COLO668 (cell line): ENCODE measurements around the gene ACOD1.
"Not testable (repeated sequence)": the region's sequence is repeated elsewhere in the genome, so short reads cannot be mapped to it uniquely, and the experiment has no call there.

Experiments used
- DNase-seq: peaks from one replicate; lab custom pipeline; 2025; ENCODE audit not compliant: unreplicated experiment; lab: John Stamatoyannopoulos, UW

The ACOD1 gene

DNA sequence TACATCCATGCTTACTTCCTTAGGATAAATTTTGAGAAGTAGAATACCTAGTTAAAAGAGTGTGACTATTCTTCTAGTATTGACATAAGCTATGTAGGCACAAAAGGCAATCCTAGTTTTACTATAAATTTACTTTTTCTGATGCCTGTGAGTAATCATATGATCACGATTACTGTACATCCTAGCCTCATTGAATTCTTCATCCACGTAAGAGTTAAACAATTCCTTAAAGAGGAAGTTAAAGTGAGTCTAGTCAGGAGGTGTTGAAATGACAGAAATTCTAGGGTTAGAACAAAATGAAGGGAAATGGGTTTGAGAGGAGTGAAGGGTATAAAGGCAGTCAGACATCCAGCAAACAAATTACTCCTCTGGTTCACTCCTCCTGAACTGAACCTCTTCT is at the start of gene ACOD1:
TSS of gene ACOD1 (plus strand) at position 363 of the 400 bp plus-strand sequence. CDS start 48 bp downstream, outside the sequence.
- DNase-seq = no peak

DNA sequence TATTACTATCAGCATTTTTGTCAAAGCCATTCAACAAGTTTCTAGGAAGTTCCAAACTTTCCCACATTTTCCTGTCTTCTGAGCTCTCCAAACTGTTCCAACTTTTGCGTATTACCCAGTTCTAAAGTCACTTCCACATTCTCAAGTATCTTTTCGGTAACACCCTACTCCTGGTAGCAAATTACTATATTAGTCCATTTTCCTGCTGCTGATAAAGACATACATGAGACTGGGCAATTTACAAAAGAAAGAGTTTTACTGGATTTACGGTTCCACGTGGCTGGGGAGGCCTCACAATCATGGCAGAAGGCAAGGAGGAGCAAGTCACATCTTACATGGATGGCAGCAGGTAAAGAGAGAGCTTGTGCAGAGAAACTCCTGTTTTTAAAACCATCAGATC is 49.2 kb upstream of the ACOD1 start:
- not testable (repeated sequence) for DNase-seq

GRCh38 chr13:76903544-76904162 is 44.7 kb upstream of the ACOD1 start:
- DNase-seq = peak; percentile 79

GRCh38 chr13:76904507-76904906 is 43.8 kb upstream of the ACOD1 start:
- DNase-seq = no peak

- no peak for DNase-seq
Observed at GRCh38 chr13:76912476-76912875, 35.8 kb upstream of the ACOD1 start.

DNA sequence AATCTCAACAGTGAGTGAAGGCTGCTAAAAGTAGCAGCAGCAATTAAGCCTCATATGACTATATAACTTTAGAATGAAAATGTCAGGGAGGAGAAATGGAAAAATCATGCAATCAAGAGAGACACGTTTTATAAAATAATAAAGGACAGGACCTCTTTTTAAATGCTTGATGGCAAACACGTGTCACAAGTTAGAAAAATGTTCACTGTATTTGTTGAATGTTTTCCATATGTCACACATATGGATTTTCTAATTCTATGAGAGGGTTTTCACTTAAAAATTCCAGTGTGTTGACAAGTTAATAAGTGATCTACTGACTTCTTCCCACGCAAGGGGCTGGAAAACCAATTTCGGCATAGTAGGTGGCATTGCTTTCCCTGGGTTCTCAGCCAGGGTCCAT is 34.4 kb upstream of the ACOD1 start:
- no peak for DNase-seq

- no peak for DNase-seq
Observed at GRCh38 chr13:76917095-76917494, 31.2 kb upstream of the ACOD1 start.

DNA sequence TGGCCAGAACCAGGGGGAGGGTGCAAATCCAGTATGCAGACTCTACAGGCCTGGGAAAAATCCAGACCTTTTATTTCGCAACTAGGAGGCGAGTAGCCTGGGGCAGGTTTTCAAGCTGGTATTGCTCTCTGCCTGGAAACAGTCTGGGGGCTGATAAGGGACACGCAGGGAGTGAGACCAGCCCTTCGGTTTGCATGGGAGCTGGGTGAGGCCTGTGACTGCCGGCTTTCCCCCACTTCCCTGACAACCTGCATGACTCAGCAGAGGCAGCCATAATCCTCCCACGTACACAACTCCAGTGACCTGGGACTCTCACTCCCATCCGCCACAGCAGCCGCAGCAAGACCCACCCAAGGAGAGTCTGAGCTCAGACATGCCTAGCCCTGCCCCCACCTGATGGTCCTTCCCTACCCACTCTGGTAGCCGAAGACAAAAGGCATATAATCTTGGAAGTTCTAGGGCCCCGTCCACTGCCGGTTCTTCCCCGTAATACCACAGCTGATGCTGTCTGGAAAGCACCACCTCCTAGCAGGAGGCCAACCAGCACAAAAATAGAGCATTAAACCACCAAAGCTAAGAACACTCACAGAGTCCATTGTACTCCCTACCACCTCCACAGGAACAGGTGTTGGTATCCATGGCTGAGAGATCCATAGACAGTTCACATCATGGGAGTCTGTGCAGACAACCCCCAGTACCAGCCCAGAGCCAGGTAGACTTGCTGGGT is 30.4 kb upstream of the ACOD1 start:
- DNase-seq = not testable (repeated sequence)

GRCh38 chr13:76921516-76921915 is 26.8 kb upstream of the ACOD1 start:
- DNase-seq = no peak

DNA sequence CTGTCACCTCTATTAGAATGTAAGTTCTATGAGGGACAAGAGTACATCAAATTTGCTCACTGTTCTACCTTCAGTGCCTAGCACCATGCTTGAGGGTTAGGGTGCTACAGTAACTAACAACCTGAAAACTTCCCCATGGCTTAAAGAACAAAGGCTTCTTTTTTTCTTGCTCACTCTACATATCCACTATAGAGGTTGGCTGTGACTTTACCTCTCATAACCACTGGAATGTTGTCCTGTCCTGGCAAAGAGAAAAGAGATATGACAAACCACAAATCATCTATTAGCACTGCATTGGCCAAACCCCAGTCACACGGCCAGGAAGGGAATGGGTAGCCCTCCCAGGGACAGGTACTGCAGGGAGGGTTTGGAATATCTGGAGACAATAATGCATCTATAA is 23.2 kb upstream of the ACOD1 start:
- DNase-seq = no peak

DNA sequence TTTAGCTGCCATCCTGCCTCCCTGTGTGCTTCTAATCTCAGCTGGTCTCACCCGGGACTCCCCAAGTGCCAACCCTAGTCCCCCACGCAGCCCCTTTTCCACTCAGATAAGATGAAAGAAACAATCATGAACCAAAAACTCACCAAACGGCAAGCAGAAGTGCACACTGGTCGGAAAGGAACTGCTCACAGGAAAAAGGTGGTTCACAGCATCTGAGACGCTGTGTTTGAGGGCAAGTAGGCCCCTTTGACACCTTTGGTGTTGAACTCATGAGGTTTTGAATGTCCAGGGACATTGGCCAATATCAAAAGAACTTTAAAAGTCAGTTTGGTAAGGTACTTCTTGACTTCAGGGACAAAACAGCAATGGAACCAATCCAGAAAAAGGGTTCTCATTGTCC is 20.4 kb upstream of the ACOD1 start:
- DNase-seq = no peak

DNA sequence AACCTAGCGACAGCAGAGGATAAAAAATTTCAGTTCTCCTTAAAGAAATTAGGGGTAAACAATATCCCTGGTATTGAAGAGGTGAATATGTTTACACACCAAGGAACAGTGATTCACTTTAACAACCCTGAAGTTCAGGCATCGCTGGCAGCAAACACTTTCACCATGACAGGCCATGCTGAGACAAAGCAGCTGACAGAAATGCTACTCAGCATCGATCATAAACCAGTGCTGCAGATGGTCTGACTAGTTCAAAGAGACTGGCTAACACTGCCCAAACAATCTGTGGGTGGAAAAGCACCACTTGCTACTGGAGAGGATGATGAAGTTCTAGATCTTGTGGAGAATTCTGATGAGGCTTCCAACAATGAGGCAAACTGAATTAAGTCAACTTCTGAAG is 19.9 kb upstream of the ACOD1 start:
- DNase-seq = no peak

GRCh38 chr13:76929320-76929719 is 19.0 kb upstream of the ACOD1 start:
- DNase-seq = no peak

- DNase-seq = no peak
Observed at GRCh38 chr13:76929851-76930374, 18.4 kb upstream of the ACOD1 start.

DNA sequence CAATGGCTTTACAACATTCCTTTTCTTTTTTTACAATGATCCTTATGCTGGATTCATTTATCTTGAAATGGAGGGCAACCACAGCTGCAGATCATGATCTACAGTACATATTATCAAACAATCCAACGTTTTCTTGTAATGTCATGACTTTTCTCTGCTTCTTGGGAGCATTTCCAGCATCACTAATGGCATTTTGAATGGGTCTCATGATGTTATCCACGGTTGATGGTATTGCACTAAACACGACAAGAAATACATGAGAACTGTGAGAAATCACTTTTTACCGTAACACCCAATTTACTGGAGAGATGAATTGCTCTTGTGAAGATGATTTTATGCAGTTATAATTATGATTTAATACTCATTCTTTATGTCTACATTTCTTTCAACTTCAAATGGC is 16.2 kb upstream of the ACOD1 start:
- no peak for DNase-seq

- DNase-seq = no peak
Observed at GRCh38 chr13:76934671-76935070, 13.6 kb upstream of the ACOD1 start.

GRCh38 chr13:76936763-76937162 is 11.5 kb upstream of the ACOD1 start:
- no peak for DNase-seq

DNA sequence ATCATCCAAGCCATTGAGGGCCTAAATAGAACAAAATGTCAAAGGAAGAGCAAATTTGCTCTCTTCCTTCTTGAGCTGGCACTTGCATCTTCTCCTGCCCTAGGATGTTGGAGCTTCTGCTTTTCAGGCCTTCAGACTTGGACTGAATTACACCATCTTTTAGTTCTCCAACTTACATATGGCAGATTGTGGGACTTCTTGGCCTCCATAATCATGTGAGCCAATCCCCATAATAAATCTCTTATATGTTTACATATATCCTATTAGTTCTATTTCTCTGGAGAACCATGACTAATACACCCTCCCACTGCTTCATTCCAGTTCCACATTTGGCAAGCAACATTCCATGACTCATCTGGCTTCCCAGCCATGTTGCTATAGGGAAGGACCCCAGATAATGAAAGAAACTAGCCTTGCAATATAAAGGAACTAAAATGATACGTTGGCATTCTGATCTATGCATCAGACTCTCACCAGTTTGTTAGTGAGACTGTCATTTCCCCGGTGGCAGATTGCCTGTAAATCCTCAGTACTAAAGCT is 11.0 kb upstream of the ACOD1 start:
- no peak for DNase-seq

DNA sequence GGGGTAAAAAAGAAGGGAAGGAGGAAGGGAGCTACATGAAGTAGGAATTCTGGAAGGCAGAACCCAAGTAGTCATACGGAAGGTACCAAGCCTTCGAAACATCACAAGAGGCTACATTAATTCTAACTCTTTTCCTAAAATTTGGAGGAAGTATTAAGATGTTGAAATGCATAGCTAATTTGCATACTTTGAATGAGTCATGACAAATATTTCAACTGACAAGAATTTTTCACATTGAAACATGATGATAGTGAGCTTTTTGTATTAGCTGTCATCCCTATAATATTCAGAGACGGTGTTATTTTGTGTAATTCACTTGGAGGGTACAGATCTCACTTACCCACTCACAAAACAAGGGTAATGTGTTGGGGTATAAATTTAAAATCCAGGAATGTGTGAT is 9.1 kb upstream of the ACOD1 start:
- no peak for DNase-seq

- no peak for DNase-seq
Observed at GRCh38 chr13:76942363-76942762, 5.9 kb upstream of the ACOD1 start.

DNA sequence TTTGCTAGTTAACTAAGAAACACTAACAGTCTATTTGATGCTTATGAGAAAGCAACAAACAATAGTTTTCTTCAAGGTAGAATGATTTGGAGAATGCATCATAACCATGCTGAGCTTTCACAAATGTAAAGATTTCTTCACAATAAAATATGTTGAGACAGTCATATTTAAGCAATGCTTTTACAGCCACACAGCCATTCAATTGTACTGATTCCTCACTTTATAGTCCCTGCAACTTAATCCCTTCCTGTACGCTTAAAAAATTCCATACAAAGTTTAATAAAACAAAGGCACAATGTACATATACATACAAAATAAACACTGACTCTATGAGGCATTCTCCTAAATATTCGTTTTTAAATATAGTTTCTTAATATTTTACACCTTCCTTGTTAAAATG is 4.7 kb upstream of the ACOD1 start:
- no peak for DNase-seq

DNA sequence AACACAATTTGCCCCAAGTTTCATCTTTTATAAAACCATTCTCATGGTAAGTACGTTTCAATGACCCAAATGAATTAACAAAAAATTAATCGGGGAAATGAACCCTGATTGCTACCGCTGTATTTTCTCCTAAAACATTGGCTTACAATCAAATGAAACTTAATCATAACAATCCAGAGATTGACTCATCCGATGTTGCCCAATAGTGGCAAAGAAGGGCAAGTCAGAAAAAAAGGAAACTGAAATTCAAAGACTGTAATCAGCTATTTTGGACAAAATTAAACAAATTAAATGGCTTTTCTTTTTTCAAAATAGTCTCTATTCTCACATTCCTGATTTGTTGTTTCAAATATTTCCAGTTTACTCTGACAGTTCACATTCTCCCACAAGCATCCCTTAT is 3.9 kb upstream of the ACOD1 start:
- DNase-seq = no peak
